Vagina (tissue), 2 donors: Measurements from ENCODE around the gene SLC22A14.

ENCODE experiments used
- POLR2A ChIP-seq, 2 donors: fragments of 450-650 bp; IDR thresholded peaks; one replicate each; pipeline ENCODE4 v1.6.1; 2017; ENCODE audit warnings: antibody characterized with exemption in 2 of 2, mild to moderate bottlenecking in 2 of 2, moderate library complexity in 2 of 2
- POLR2AphosphoS5 ChIP-seq, 2 donors: sonication (generic); formaldehyde crosslinking; IDR thresholded peaks; one replicate each; pipeline ENCODE4 v1.9.0; 2017; ENCODE audit warnings: antibody characterized with exemption in 2 of 2, mild to moderate bottlenecking in 2 of 2, low read depth in 1 of 2; ENCODE audit not compliant: insufficient read depth in 1 of 2
- TF ChIP-seq, protein P1 (sequence below), 3 experiments: fragments of 450-650 bp in 2 of 3; fragments of 200-600 bp in 1 of 3; sonication (generic) in 1 of 3; IDR thresholded peaks; one replicate each; pipeline ENCODE4 v1.5.1; 2017 to 2019; ENCODE audit warnings: antibody characterized with exemption in 3 of 3, mild to moderate bottlenecking in 2 of 3, moderate library complexity in 2 of 3

DNA sequence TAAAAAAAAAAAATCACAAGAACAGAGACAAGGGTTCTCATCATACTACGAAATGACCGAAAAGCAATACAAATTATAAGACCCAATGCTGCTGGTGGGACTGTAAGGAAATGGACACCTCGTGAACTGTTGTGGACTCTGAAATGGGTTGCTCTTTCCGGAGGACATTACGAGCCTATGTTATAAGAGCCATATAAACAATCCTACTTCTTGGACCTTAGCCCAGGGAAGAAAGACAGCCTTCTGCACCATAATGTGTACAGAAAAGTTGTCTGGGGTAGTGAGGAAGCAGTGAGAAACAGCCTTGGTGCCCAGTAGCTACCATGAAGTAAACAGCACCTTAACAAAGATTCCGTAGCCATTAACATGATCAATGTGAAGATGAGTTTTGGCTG lies 2.7 kb downstream of the SLC22A14 start:
- no peak for TF ChIP-seq POLR2A (IDR thresholded peaks at IDR 0.05)
- TF ChIP-seq, protein P1, sequence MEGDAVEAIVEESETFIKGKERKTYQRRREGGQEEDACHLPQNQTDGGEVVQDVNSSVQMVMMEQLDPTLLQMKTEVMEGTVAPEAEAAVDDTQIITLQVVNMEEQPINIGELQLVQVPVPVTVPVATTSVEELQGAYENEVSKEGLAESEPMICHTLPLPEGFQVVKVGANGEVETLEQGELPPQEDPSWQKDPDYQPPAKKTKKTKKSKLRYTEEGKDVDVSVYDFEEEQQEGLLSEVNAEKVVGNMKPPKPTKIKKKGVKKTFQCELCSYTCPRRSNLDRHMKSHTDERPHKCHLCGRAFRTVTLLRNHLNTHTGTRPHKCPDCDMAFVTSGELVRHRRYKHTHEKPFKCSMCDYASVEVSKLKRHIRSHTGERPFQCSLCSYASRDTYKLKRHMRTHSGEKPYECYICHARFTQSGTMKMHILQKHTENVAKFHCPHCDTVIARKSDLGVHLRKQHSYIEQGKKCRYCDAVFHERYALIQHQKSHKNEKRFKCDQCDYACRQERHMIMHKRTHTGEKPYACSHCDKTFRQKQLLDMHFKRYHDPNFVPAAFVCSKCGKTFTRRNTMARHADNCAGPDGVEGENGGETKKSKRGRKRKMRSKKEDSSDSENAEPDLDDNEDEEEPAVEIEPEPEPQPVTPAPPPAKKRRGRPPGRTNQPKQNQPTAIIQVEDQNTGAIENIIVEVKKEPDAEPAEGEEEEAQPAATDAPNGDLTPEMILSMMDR (IDR thresholded peaks at IDR 0.05): no peak
- no peak for TF ChIP-seq POLR2AphosphoS5 (IDR thresholded peaks at IDR 0.05; ENCODE audit: insufficient read depth in 1 of 2, low read depth in 1 of 2)
